Activated gamma-delta T cell (primary cell): Measurements from ENCODE around the gene NELFCD.
"Not testable (repeated sequence)": the region's sequence is repeated elsewhere in the genome, so short reads cannot be mapped to it uniquely, and the experiment has no call there.

Experiments
- DNase-seq: peaks from one replicate; lab custom pipeline; 2025; lab: John Stamatoyannopoulos, UW

The NELFCD gene

GRCh38 chr20:58973866-58974265 lies 7.2 kb upstream of the NELFCD start:
- DNase-seq, result no peak

GRCh38 chr20:58975353-58975752 lies 5.7 kb upstream of the NELFCD start:
- no peak for DNase-seq

- DNase-seq, result no peak
Observed at GRCh38 chr20:58976061-58976730, 4.9 kb upstream of the NELFCD start.

GRCh38 chr20:58978351-58979190 lies 2.5 kb upstream of the NELFCD start:
- no peak for DNase-seq

- DNase-seq, result no peak
Observed at GRCh38 chr20:58981628-58982364, 740 bp downstream of the NELFCD start.

- DNase-seq, result no peak
Observed at GRCh38 chr20:58982406-58983114, 1.5 kb downstream of the NELFCD start.

GRCh38 chr20:58983115-58983468 lies 2.0 kb downstream of the NELFCD start:
- DNase-seq, result not testable (repeated sequence)

- no peak for DNase-seq
Observed at GRCh38 chr20:58984691-58985090, 3.6 kb downstream of the NELFCD start.

GRCh38 chr20:58985656-58986055 lies 4.6 kb downstream of the NELFCD start:
- no peak for DNase-seq

- DNase-seq, result no peak
Observed at GRCh38 chr20:58986286-58986967, 5.4 kb downstream of the NELFCD start.

GRCh38 chr20:58986968-58987517 lies 6.0 kb downstream of the NELFCD start:
- no peak for DNase-seq

- no peak for DNase-seq
Observed at GRCh38 chr20:58987790-58988564, 6.9 kb downstream of the NELFCD start.

- DNase-seq, result no peak
Observed at GRCh38 chr20:58988565-58988882, 7.5 kb downstream of the NELFCD start.

- no peak for DNase-seq
Observed at GRCh38 chr20:58989196-58989595, 8.1 kb downstream of the NELFCD start.

GRCh38 chr20:58990651-58991445 lies 9.8 kb downstream of the NELFCD start:
- no peak for DNase-seq

GRCh38 chr20:58991715-58992114 lies 10.7 kb downstream of the NELFCD start:
- no peak for DNase-seq

- no peak for DNase-seq
Observed at GRCh38 chr20:58992911-58993310, 11.9 kb downstream of the NELFCD start.

GRCh38 chr20:58993332-58994248 lies 12.5 kb downstream of the NELFCD start:
- DNase-seq, result no peak
